ENCODE data around the gene TGDS.

The TGDS gene

GRCh38 chr13:94599877-94600276 lies 3.9 kb upstream of the TGDS start:
- DNase-seq, result no peak

GRCh38 chr13:94598281-94598680 lies 2.3 kb upstream of the TGDS start:
- DNase-seq, result no peak

- DNase-seq, result no peak
Observed at GRCh38 chr13:94596575-94596971, 621 bp upstream of the TGDS start.

- no peak for DNase-seq
Observed at GRCh38 chr13:94595001-94595949, 677 bp downstream of the TGDS start.

- DNase-seq, result no peak
Observed at GRCh38 chr13:94590744-94591143, 5.2 kb downstream of the TGDS start.

GRCh38 chr13:94588541-94588940 lies 7.4 kb downstream of the TGDS start:
- DNase-seq, result no peak

GRCh38 chr13:94586371-94586770 lies 9.6 kb downstream of the TGDS start:
- DNase-seq, result no peak

- no peak for DNase-seq
Observed at GRCh38 chr13:94585543-94586101, 10.3 kb downstream of the TGDS start.

GRCh38 chr13:94583926-94584325 lies 12.0 kb downstream of the TGDS start:
- DNase-seq, result no peak

- no peak for DNase-seq
Observed at GRCh38 chr13:94579063-94579462, 16.9 kb downstream of the TGDS start.

GRCh38 chr13:94569615-94570014 lies 26.3 kb downstream of the TGDS start:
- no peak for DNase-seq

GRCh38 chr13:94568443-94568842 lies 27.5 kb downstream of the TGDS start:
- DNase-seq, result no peak

GRCh38 chr13:94567581-94567980 lies 28.4 kb downstream of the TGDS start:
- no peak for DNase-seq

GRCh38 chr13:94561126-94561525 lies 34.8 kb downstream of the TGDS start:
- no peak for DNase-seq

GRCh38 chr13:94560116-94560515 lies 35.8 kb downstream of the TGDS start:
- DNase-seq, result no peak

- DNase-seq, result no peak
Observed at GRCh38 chr13:94559222-94559795, 36.6 kb downstream of the TGDS start.

GRCh38 chr13:94558716-94559115 lies 37.2 kb downstream of the TGDS start:
- DNase-seq, result no peak

- no peak for DNase-seq
Observed at GRCh38 chr13:94557684-94558235, 38.2 kb downstream of the TGDS start.

- no peak for DNase-seq
Observed at GRCh38 chr13:94556621-94557020, 39.3 kb downstream of the TGDS start.

- no peak for DNase-seq
Observed at GRCh38 chr13:94556041-94556440, 39.9 kb downstream of the TGDS start.

GRCh38 chr13:94553766-94554165 lies 42.2 kb downstream of the TGDS start:
- DNase-seq, result no peak

GRCh38 chr13:94552095-94552494 lies 43.9 kb downstream of the TGDS start:
- DNase-seq, result no peak

- DNase-seq, result peak; percentile 13
Observed at GRCh38 chr13:94550062-94550738, 45.8 kb downstream of the TGDS start.

Data from amniotic stem cell (primary cell).